Activated T-cell treated with anti-CD3 and anti-CD28 coated beads, Interleukin-2, amount 50 U/mL, for 4 hours (primary cell): ENCODE measurements around the gene VWA7. TPM values are rescaled to one million over a fixed set of nuclear protein-coding genes. Genes with fewer than 3 reads are reported as not detected.

Experiments
- ATAC-seq, 2 donors: fragments of 200-7000 bp; cut with Tn5 transposase; one replicate each; pipeline ENCODE4 v1.10.0; 2021
- DNase-seq: peaks from one replicate; pipeline ENCODE4 v3.0.0-alpha.2; 2020
- H3K27me3 Mint-ChIP-seq: one replicate; pipeline ENCODE4 v1.8.0; 2021; ENCODE audit warnings: low read depth, mixed read lengths
- H3K36me3 Mint-ChIP-seq: one replicate; pipeline ENCODE4 v1.8.0; 2022; ENCODE audit warnings: mixed read lengths; ENCODE audit not compliant: insufficient read depth
- H3K4me1 Mint-ChIP-seq: one replicate; pipeline ENCODE4 v1.8.0; 2021; ENCODE audit warnings: low read depth, mixed read lengths
- H3K4me3 Mint-ChIP-seq: one replicate; pipeline ENCODE4 v1.8.0; 2021; ENCODE audit warnings: mild to moderate bottlenecking, moderate library complexity, mixed read lengths
- H3K9me3 Mint-ChIP-seq: one replicate; pipeline ENCODE4 v1.8.0; 2021; ENCODE audit warnings: mixed read lengths
- total RNA-seq, 3 donors: library from RNA; stranded (reverse); gene quantifications; one replicate each; pipeline ENCODE4 v1.2.1, GENCODE V29; 2021

The VWA7 gene
- total RNA-seq, 3 donors from 2014 or later, result 1.4 TPM

DNA sequence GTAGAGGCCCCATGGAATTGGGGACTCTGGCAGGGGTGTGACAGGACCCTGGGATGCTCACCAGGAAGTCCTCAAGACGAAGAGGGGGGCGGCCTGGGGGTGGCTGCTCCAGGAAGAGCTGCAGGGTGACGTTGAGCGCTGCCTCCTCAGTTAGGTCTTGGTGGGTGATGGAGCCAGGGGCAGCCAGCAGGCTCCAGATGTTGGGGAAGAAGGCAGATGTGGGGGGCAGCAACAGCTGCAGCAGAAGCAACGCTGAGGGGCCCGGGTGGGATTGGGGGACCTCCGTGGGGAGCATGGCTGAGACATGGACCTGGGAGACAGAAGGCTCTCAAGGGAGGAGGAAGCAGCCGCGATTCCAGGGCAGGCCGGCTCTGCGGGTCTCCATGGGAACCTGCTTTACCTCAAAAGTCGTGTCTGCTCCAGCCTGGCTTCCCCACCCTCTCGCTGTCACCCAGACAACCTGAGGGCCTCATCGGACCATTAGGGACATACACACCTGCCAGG lies 591 bp downstream of the VWA7 start:
- H3K9me3 Mint-ChIP-seq, result no peaks in the 10 kb centered on the region
- DNase-seq, result no peak
- ATAC-seq, result peak; percentile 4 to 7
- peak overlapping the region; percentile 21 for H3K4me3 Mint-ChIP-seq
- peaks cover 7% of the 10 kb centered on the region for H3K36me3 Mint-ChIP-seq
- no peaks in the 10 kb centered on the region for H3K27me3 Mint-ChIP-seq
- peaks cover 34% of the 10 kb centered on the region for H3K4me1 Mint-ChIP-seq

DNA sequence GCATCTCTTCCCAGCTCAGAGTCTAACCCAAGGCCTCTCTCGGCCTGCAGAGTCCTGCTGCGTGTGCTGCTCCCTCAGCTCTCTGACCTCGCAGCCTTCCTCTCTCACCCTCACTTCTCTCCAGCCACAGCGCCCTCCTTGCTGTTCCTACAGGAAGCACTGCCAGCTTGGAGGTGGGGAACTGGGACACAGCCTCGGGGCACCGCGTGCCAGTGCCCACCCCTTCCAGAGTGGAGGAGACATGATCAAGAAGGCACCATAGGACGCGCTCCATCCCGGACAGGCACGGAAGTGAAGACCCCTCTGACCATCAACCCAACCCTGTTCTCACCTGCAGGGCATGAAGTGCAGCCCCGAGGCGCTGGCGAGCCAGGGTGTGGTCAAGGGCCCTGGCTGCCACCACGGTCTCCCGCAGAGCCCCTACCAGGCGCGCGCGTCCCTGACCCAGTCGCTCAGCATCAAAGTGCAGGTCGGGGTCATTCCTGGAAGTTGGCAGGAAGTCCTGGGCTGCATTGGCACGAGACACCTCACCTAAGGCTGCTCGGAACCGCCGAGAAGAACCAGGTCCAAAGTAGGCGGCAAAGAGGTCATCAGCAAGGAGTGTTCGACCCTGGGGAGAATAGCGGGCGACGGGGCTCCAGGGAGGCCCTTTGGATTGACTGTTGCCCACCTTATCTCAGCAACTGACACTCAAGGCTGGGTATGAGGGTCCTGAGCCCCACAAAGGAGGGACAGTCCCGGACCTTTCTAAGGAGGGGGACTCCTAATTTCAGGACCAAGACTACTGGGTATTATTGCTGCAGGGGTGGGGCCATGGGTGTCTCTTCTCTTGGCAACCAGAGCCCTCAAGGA lies 1.3 kb downstream of the VWA7 start:
- H3K27me3 Mint-ChIP-seq, result no peaks in the 10 kb centered on the region
- peak overlapping the region; percentile 24 for H3K4me3 Mint-ChIP-seq
- H3K9me3 Mint-ChIP-seq, result no peaks in the 10 kb centered on the region
- DNase-seq, result no peak
- ATAC-seq, result no peak
- peaks cover 40% of the 10 kb centered on the region for H3K4me1 Mint-ChIP-seq
- peaks cover 3% of the 10 kb centered on the region for H3K36me3 Mint-ChIP-seq

DNA sequence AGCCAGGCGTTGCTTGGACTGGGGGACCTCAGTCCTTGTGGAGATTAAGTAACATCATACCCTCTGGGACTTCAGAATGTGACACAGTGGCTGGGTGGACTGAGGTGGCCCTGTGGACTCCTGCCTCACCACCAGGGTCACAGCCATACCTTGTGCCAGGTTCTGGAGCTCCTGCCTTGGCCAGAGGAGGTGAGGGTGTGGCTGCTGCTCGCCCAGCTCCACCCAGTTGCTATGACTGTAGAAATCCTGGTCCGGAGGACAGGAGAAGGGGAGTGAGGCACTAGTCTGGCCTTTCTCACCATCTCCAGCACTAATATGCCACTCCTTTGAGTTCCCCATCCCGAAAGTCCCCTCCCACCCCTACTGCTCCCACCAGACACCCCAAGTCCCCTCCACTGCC lies 1.9 kb downstream of the VWA7 start:
- peaks cover 40% of the 10 kb centered on the region for H3K4me1 Mint-ChIP-seq
- DNase-seq, result no peak
- no peaks in the 10 kb centered on the region for H3K9me3 Mint-ChIP-seq
- H3K36me3 Mint-ChIP-seq, result peaks cover 2% of the 10 kb centered on the region
- ATAC-seq, result no peak
- H3K4me3 Mint-ChIP-seq, result no peak overlapping the region
- no peaks in the 10 kb centered on the region for H3K27me3 Mint-ChIP-seq

DNA sequence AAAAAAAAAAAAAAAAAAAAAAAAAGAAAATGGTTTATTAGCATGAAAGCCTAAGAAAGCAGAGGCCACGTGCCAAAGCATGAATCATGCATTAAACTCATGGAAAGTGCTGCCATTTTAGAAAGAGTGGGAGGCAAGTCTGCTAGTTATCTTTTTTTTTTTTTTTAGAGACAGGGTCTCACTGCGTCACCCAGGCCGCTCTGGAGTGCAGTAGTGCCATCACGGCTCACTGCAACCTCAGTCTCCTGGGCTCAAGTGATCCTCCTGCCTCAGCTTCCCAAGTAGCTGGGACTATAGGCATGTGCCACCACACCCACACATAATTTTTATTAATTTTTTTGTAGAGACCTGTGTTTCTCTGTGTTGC lies 5.2 kb downstream of the VWA7 start:
- ATAC-seq (peak; percentile 34 to 38), DNase-seq (peak; percentile 47)
- H3K27me3 Mint-ChIP-seq, result no peaks in the 10 kb centered on the region
- no peaks in the 10 kb centered on the region for H3K9me3 Mint-ChIP-seq
- peaks cover 36% of the 10 kb centered on the region for H3K4me1 Mint-ChIP-seq
- H3K36me3 Mint-ChIP-seq, result no peaks in the 10 kb centered on the region
- no peak overlapping the region for H3K4me3 Mint-ChIP-seq

DNA sequence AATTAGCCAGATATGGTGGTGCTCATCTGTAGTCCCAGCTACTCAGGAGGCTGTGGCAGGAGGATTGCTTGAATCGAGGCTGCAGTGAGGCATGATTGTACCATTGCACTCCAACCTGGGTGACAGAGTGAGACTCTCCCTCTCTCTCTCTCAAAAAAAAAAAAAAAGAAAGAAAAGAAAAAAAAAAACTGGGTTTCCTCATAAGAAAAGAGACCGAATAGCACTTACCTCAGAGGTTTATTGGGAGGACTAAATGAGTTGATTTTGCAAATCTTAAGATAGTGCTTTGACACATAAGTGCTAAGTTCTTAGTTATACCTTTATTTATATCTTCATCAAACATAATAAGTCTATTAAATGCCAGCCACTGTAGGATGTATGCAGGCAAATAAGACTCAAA lies 6.3 kb downstream of the VWA7 start:
- Mint-ChIP-seq H3K27me3 (no peaks in the 10 kb centered on the region), H3K4me1 (peaks cover 27% of the 10 kb centered on the region), H3K9me3 (no peaks in the 10 kb centered on the region), H3K36me3 (no peaks in the 10 kb centered on the region), H3K4me3 (no peak overlapping the region)
- ATAC-seq (no peak), DNase-seq (no peak)

DNA sequence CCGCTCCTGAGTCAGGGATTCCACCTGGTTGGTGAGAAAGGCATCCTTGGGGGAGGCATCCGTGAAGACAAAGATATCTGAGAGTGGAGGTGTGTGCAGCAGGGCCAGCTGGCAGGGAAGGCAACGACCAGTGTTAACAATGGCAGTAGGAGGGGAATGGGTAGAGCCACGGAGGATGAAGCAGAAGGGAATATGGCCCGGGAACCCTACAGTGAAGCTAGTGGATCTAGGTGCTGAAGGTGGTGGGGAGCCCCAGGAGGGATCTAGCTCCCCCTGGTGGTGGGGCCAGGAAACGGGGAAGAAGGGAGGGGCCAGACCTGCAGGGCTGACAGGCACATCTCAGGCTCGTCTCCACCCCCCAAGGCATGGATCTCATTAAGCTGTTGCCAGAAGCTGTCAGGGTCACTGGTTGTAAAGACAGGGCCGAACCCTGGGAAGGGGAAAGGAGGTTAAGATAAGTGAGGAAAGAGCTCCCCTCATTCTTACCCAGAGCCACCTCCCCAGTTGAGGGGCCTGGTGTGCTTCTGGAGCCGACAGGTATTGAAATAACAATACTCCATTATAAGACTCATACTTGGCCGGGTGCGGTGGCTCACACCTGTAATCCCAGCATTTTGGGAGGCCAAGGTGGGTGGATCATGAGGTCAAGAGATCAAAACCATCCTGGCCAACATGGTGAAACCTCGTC lies 7.3 kb downstream of the VWA7 start:
- peak; percentile 77 for DNase-seq
- Mint-ChIP-seq H3K4me3 (no peak overlapping the region), H3K36me3 (no peaks in the 10 kb centered on the region), H3K27me3 (no peaks in the 10 kb centered on the region), H3K9me3 (no peaks in the 10 kb centered on the region), H3K4me1 (peaks cover 22% of the 10 kb centered on the region)
- peak; percentile 78 to 81 for ATAC-seq

DNA sequence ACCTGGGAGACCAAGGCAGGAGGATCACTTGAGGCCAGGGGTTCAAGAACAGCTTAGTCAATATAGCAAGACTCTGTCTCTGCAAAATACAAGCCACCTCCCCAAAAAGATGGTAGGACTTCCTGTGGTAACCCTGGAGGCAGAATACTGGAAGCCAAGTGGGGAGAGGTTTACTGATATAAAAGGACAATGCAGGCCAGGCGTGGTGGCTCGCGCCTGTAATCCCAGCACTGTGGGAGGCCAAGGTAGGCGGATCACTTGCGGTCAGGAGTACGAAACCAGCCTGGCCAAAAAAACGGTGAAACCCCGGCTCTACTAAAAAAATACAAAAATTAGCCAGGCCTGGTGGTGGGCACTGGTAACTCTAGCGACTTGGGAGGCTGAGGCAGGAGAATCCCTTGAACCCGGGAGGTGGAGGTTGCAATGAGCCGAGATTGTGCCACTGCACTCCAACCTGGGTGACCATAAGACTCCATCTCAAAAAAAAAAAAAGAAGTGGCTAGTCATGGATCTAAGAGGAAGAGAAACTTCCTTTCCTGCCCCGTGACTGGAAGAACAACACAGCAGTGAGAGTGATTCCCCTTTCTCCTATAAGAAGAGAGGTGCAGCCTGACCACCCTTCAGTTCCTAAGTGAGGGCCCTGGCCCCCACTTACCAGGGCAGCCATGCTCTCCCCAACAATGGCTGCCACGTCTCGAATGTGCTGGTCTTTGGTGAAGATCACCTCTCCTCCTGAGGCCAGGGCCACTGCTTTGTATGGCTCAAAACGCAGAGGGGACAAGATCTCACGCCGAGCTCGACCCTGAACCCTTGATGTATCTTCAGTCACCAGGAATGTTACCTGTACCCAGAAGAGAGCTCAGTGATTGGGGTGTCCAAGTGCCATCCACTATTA lies 8.5 kb downstream of the VWA7 start:
- no peak overlapping the region for H3K4me3 Mint-ChIP-seq
- peaks cover 23% of the 10 kb centered on the region for H3K4me1 Mint-ChIP-seq
- H3K27me3 Mint-ChIP-seq, result no peaks in the 10 kb centered on the region
- no peaks in the 10 kb centered on the region for H3K9me3 Mint-ChIP-seq
- DNase-seq (no peak), ATAC-seq (no peak)
- peaks cover 1% of the 10 kb centered on the region for H3K36me3 Mint-ChIP-seq

DNA sequence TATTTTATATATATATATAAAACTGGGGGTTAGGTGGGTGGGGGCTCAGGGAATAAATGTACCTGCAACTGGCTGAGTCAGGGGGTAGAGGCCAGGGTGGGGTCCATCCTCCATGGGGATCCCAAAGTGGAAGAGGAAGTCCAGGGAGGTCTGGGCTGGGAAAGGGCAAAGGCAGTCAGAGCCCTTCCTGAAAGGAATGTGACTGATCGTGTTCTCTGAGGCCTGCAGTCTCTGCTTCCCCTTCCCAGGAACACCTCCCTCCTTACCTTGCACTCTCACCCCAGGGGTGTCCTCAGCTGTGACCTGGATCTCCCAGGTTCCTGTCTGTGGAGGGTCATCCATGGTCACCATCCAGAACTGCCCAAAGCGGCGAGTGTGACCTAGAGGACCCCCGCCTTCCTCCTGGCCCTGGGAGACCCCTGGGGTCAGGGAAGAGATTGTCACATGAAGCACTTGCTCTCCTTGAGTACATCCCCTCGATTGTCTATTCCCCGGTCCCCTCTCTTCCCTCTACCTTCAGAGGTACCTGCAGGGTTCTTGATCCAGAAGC lies 10.0 kb downstream of the VWA7 start:
- Mint-ChIP-seq H3K9me3 (no peaks in the 10 kb centered on the region), H3K27me3 (no peaks in the 10 kb centered on the region), H3K4me1 (peaks cover 17% of the 10 kb centered on the region), H3K36me3 (peaks cover 8% of the 10 kb centered on the region), H3K4me3 (no peak overlapping the region)
- DNase-seq, result no peak
- ATAC-seq, result no peak

DNA sequence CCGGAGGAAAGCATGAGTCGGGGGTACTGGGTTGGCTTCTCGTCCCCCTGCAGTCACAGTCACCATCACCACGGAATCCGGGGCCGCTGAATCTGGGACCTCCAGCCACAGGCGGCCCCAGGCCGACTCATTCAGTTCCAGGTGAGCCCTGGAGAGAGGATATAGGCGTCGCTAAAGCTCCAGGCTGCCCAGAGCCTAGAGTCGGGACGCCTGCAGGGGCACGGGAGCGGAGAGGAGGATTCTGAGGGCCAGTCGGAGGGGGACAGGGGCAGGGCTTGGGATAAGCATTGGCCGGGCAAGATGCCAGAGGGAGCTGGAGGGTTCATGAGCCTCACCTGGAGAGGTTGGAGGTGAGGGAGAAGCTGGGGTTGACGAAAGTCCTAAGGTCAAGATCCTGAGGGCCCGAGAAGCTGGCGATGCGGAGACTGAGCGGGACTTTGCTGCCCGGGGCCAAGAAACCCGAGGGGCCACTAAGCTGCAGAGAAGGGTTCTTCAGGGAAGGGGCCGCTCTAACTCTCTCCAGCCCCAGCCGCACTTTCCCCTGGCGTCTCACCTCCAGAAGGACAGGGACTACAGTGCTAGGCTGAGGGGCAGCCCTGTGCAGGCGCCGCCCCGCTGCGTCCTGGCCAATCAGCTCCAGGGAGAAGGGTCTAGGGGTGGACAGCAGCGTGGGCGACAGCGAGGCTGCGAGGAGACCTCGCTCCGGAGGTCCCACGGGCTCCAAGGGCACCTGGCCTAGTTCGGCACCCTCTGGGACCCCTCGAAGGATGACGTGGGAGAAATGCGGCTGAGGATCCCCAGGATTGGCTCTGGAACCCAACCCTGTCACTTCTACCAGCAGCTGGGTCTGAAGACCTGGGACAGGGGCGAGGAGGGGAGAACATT lies 11.0 kb downstream of the VWA7 start:
- peaks cover 13% of the 10 kb centered on the region for H3K36me3 Mint-ChIP-seq
- no peak for DNase-seq
- no peaks in the 10 kb centered on the region for H3K9me3 Mint-ChIP-seq
- peaks cover 12% of the 10 kb centered on the region for H3K4me1 Mint-ChIP-seq
- ATAC-seq, result no peak
- H3K27me3 Mint-ChIP-seq, result no peaks in the 10 kb centered on the region
- no peak overlapping the region for H3K4me3 Mint-ChIP-seq

DNA sequence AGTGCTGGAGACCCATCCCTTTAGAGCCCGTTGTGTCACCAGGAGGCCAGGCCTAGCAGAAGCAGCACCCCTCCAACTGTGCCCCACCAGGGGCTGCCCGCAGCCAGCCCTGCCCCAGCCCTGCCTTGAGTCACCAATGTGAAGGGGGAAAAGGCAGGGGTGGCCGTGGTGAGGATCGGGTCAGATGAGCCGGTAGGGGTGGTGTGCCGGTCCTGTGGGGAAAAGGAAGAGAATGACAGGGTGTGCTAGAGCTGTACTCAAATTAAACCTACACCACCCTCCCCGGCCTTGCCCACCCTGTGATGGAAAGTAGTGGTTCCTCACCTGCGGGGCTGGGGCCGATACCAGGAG lies 11.6 kb downstream of the VWA7 start:
- Mint-ChIP-seq H3K36me3 (peaks cover 15% of the 10 kb centered on the region), H3K9me3 (no peaks in the 10 kb centered on the region), H3K4me3 (no peak overlapping the region), H3K27me3 (no peaks in the 10 kb centered on the region), H3K4me1 (peaks cover 9% of the 10 kb centered on the region)
- no peak for DNase-seq
- ATAC-seq, result no peak

DNA sequence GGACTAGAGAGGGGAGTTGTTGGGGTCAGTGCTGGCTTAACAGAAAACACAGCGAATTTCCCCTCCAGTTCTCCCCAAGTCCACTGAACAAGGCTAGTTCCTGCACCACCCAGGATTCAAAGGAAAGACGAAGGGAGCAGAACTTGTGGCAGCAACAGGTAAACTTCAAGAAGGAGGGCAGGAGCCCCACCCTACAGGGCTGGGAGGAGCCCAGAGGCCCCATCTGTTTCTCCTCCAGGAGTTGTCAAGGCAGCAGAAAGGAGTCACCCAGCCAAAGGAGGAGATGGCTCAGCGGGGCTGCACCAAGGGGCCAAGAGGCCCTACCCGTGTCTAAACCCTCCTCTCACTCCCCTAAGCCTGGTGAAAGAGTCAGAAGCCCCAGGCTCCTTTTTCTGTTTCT lies 12.9 kb downstream of the VWA7 start:
- H3K36me3 Mint-ChIP-seq, result peaks cover 20% of the 10 kb centered on the region
- DNase-seq (no peak), ATAC-seq (no peak)
- H3K27me3 Mint-ChIP-seq, result no peaks in the 10 kb centered on the region
- H3K9me3 Mint-ChIP-seq, result no peaks in the 10 kb centered on the region
- peaks cover 2% of the 10 kb centered on the region for H3K4me1 Mint-ChIP-seq
- H3K4me3 Mint-ChIP-seq, result no peak overlapping the region

DNA sequence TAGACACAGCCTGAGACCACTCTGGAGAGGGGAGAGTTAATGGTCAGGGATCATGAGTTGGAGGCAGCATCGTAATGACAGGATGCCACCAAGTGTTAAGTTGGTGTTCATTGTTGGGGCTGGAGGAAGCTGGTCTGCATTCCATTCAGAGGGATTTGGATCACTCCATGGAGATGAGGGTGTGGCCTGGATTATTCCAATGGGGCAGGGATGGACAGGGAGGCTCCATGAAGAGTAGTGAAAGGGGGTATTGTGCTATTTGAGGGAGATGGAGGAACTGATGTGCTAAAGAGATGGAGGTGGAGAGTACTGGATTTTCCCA lies 13.5 kb downstream of the VWA7 start:
- DNase-seq (no peak), ATAC-seq (no peak)
- peaks cover 2% of the 10 kb centered on the region for H3K4me1 Mint-ChIP-seq
- no peak overlapping the region for H3K4me3 Mint-ChIP-seq
- H3K9me3 Mint-ChIP-seq, result no peaks in the 10 kb centered on the region
- peaks cover 22% of the 10 kb centered on the region for H3K36me3 Mint-ChIP-seq
- H3K27me3 Mint-ChIP-seq, result no peaks in the 10 kb centered on the region

DNA sequence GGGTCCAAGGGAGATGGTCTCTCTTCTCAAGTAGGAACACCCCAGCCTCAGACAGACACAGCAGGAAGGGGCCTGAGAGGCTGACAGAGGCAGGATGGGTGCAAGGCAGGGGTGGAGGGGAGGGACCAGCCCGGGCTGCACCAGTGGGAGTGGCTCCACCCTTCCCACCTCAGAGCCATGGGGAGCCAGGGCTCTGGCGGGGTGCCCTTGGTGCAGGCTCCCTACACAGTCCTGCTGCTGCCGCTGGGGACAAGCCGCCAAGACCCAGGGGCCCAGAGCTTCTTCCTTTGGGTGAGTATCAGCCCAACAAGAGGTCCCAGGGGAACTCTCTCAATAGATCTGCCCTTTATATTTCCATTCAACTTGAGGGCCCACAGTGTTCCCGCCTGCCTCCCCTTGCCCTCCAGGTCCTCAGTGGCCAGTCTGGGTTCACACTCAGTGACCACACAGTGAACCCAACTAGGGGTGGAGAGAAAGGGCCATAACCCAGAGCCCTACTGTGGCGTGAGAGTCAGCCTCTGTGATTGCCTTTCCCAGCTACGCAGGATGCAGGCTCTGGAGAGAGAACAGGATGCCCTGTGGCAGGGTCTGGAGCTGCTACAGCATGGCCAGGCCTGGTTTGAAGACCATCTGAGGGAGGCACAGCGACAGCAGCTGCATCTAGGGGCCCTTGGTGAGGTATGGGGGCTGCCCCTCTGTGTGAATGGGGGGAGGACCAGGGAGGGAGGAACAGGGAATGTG lies 14.1 kb downstream of the VWA7 start:
- H3K9me3 Mint-ChIP-seq, result no peaks in the 10 kb centered on the region
- ATAC-seq, result no peak
- DNase-seq, result no peak
- H3K36me3 Mint-ChIP-seq, result peaks cover 22% of the 10 kb centered on the region
- no peaks in the 10 kb centered on the region for H3K27me3 Mint-ChIP-seq
- H3K4me3 Mint-ChIP-seq, result no peak overlapping the region
- H3K4me1 Mint-ChIP-seq, result peaks cover 2% of the 10 kb centered on the region
